Activated CD8-positive, alpha-beta memory T cell treated with anti-CD3 and anti-CD28 coated beads for 1 hour (primary cell): ENCODE data around the gene TBC1D30.
"Not testable (repeated sequence)": the region's sequence is repeated elsewhere in the genome, so short reads cannot be mapped to it uniquely, and the experiment has no call there.

Experiments used
- DNase-seq, 2 donors: peaks; one replicate each; pipeline ENCODE4 v3.0.0-alpha.2; 2020; ENCODE audit warnings: low read depth in 1 of 2; ENCODE audit errors: extremely low read depth in 1 of 2

Gene TBC1D30

GRCh38 chr12:64824500-64825142 lies at the start of gene TBC1D30:
TBC1D30 (plus strand) TSS chr12:64824647; CDS start chr12:64824880, 233 bp downstream.
- DNase-seq, result no peak

- DNase-seq, result not testable (repeated sequence)
Measured at GRCh38 chr12:64775147-64775736, 49.2 kb upstream of the TBC1D30 start.

- no peak for DNase-seq
Measured at GRCh38 chr12:64779354-64779974, 45.0 kb upstream of the TBC1D30 start.

- no peak for DNase-seq
Measured at GRCh38 chr12:64780132-64780530, 44.3 kb upstream of the TBC1D30 start.

- no peak for DNase-seq
Measured at GRCh38 chr12:64780531-64781279, 43.7 kb upstream of the TBC1D30 start.

GRCh38 chr12:64781280-64782190 lies 42.9 kb upstream of the TBC1D30 start:
- no peak for DNase-seq

- no peak for DNase-seq
Measured at GRCh38 chr12:64782191-64782876, 42.1 kb upstream of the TBC1D30 start.

- DNase-seq, result no peak
Measured at GRCh38 chr12:64785838-64786237, 38.6 kb upstream of the TBC1D30 start.

- DNase-seq, result no peak
Measured at GRCh38 chr12:64790166-64790565, 34.3 kb upstream of the TBC1D30 start.

- no peak for DNase-seq
Measured at GRCh38 chr12:64791036-64791435, 33.4 kb upstream of the TBC1D30 start.

- DNase-seq, result no peak
Measured at GRCh38 chr12:64792128-64792527, 32.3 kb upstream of the TBC1D30 start.

GRCh38 chr12:64793610-64794009 lies 30.8 kb upstream of the TBC1D30 start:
- no peak for DNase-seq

GRCh38 chr12:64794305-64794704 lies 30.1 kb upstream of the TBC1D30 start:
- DNase-seq, result no peak

- DNase-seq, result peak; percentile 27 to 28
Measured at GRCh38 chr12:64796205-64796845, 28.1 kb upstream of the TBC1D30 start.

GRCh38 chr12:64797156-64797555 lies 27.3 kb upstream of the TBC1D30 start:
- DNase-seq, result no peak

- no peak for DNase-seq
Measured at GRCh38 chr12:64798165-64798564, 26.3 kb upstream of the TBC1D30 start.

GRCh38 chr12:64800640-64801039 lies 23.8 kb upstream of the TBC1D30 start:
- DNase-seq, result no peak

GRCh38 chr12:64801381-64801780 lies 23.1 kb upstream of the TBC1D30 start:
- DNase-seq, result no peak

- DNase-seq, result peak in 1 of 2 donors; percentile 28
Measured at GRCh38 chr12:64802180-64802775, 22.2 kb upstream of the TBC1D30 start.
